GM12878 (cell line): Measurements from ENCODE around the gene RALBP1. TPM values are rescaled to one million over a fixed set of nuclear protein-coding genes. Genes with fewer than 3 reads are reported as not detected.

ENCODE experiments used
- ATAC-seq: fragments of 200-7000 bp; cut with Tn5 transposase; 3 replicates; pipeline ENCODE4 v1.9.1; 2020; ENCODE audit warnings: mild to moderate bottlenecking, moderate library complexity
- BruUV-seq: library from RNA; stranded (reverse); fragments of 400-500 nt; replicated peaks from 2 replicates; lab custom pipeline; 2021; lab: Mats Ljungman, UMichigan
- CTCF ChIA-PET: fragments of 300-600 bp; sonication (Branson Sonifier 250); formaldehyde crosslinking; extraction: SDS; loops from one replicate; lab custom pipeline; 2021; ENCODE audit warnings: inconsistent platforms; lab: Yijun Ruan, JAX
- POLR2A ChIA-PET: fragments of 350-600 bp; formaldehyde crosslinking; extraction: SDS; loops from one replicate; lab custom pipeline; 2021; ENCODE audit warnings: inconsistent platforms; lab: Charles Lee
- RAD21 ChIA-PET: fragments of 300-600 bp; sonication (Branson Sonifier 250); formaldehyde crosslinking; loops from one replicate; lab custom pipeline; 2023; ENCODE audit warnings: antibody characterized with exemption; ENCODE audit not compliant: unreplicated experiment; lab: Charles Lee
- SMC1A ChIA-PET: fragments of 300-600 bp; sonication (Branson Sonifier 250); formaldehyde crosslinking; loops from one replicate; lab custom pipeline; 2023; ENCODE audit not compliant: unreplicated experiment, uncharacterized antibody; lab: Charles Lee
- DNase-seq: peaks from one replicate; pipeline ENCODE4 v3.0.0-alpha.2; 2011; ENCODE audit warnings: low read depth, low spot score
- FAIRE-seq: peaks from 3 replicates; lab custom pipeline; 2011; peaks lifted over from hg19 to GRCh38; lab: Jason Lieb, UNC
- H2AFZ ChIP-seq: 2 replicates; pipeline ENCODE4 v1.6.0; 2011; ENCODE audit warnings: low read depth, low read length, control low read depth; ENCODE audit not compliant: control insufficient read depth
- H3K27ac ChIP-seq: 2 replicates; pipeline ENCODE4 v1.5.1; 2011; ENCODE audit warnings: control low read depth; ENCODE audit not compliant: control insufficient read depth, insufficient read depth
- H3K27me3 ChIP-seq, 2 experiments: replicated peaks in 1 of 2; 2 replicates each; pipeline versions ENCODE4 v1.6.0 to v1.6.1; 2011; ENCODE audit warnings: low read length in 1 of 2; ENCODE audit not compliant: control insufficient read depth in 2 of 2, insufficient read depth in 2 of 2
- H3K36me3 ChIP-seq, 2 experiments: 2 replicates each; pipeline ENCODE4 v1.5.1; 2011; ENCODE audit warnings: low read length in 1 of 2; ENCODE audit not compliant: control insufficient read depth in 2 of 2, insufficient read depth in 2 of 2
- H3K4me1 ChIP-seq: 2 replicates; pipeline ENCODE4 v1.6.1; 2011; ENCODE audit warnings: mild to moderate bottlenecking, low read length, moderate library complexity, mixed read lengths; ENCODE audit not compliant: control insufficient read depth, insufficient read depth
- H3K4me2 ChIP-seq: 2 replicates; pipeline ENCODE4 v1.6.0; 2011; ENCODE audit warnings: control low read depth; ENCODE audit not compliant: control insufficient read depth, insufficient read depth
- H3K4me3 ChIP-seq: fragments of 200-600 bp; sonication (generic); 2 replicates; pipeline ENCODE4 v1.5.1; 2016
- H3K79me2 ChIP-seq: 2 replicates; pipeline ENCODE4 v1.6.0; 2011; ENCODE audit warnings: low read length; ENCODE audit not compliant: control insufficient read depth, insufficient read depth
- H3K9ac ChIP-seq: 2 replicates; pipeline ENCODE4 v1.8.0; 2011; ENCODE audit warnings: low read length, control low read depth, mixed read lengths; ENCODE audit not compliant: control insufficient read depth, insufficient read depth
- H3K9me3 ChIP-seq: replicated peaks from 3 replicates; pipeline ENCODE4 v1.5.1; 2011; ENCODE audit warnings: mild to moderate bottlenecking, low read length; ENCODE audit not compliant: control insufficient read depth, insufficient read depth
- H4K20me1 ChIP-seq: 2 replicates; pipeline ENCODE4 v1.6.0; 2011; ENCODE audit not compliant: control insufficient read depth, insufficient read depth
- ASH2L ChIP-seq: fragments of 300-600, 200-600 bp; sonication (generic); IDR thresholded peaks from 2 replicates; pipeline ENCODE4 v1.6.1; 2017; ENCODE audit warnings: low read depth, mild to moderate bottlenecking, borderline replicate concordance
- GABPA ChIP-seq: IDR thresholded peaks from 2 replicates; pipeline ENCODE4 v1.6.1; 2014; ENCODE audit warnings: antibody characterized with exemption, low read depth, mild to moderate bottlenecking, inconsistent platforms
- JUNB ChIP-seq: IDR thresholded peaks from 2 replicates; pipeline ENCODE4 v1.6.1; 2016; ENCODE audit warnings: antibody characterized with exemption, mild to moderate bottlenecking
- MTA3 ChIP-seq: IDR thresholded peaks from 2 replicates; pipeline ENCODE4 v1.6.1; 2012; ENCODE audit warnings: low read length, inconsistent platforms, borderline replicate concordance
- NBN ChIP-seq: fragments of 450-650 bp; IDR thresholded peaks from 2 replicates; pipeline ENCODE4 v1.6.1; 2016
- POU2F2 ChIP-seq: IDR thresholded peaks from 3 replicates; pipeline ENCODE4 v1.6.1; 2011; ENCODE audit warnings: low read depth, mild to moderate bottlenecking, low read length, borderline replicate concordance
- RUNX3 ChIP-seq: IDR thresholded peaks from 2 replicates; pipeline ENCODE4 v1.6.1; 2012; ENCODE audit warnings: low read length, inconsistent platforms
- SIX5 ChIP-seq: IDR thresholded peaks from 2 replicates; pipeline ENCODE4 v1.6.1; 2011; ENCODE audit warnings: mild to moderate bottlenecking, low read depth, low read length, moderate library complexity; ENCODE audit not compliant: severe bottlenecking
- SMC3 ChIP-seq: IDR thresholded peaks from 2 replicates; pipeline ENCODE4 v1.6.1; 2011; ENCODE audit warnings: low read length, improper control_type of control experiment, borderline replicate concordance
- ZBED1 ChIP-seq: IDR thresholded peaks from 2 replicates; pipeline ENCODE4 v1.6.1; 2016; ENCODE audit warnings: borderline replicate concordance
- WGBS: methylation state at CpG from one replicate; pipeline ENCODE4 v1.1.6; 2016; ENCODE audit warnings: low lambda C conversion rate; ENCODE audit not compliant: insufficient replicate concordance, insufficient coverage; ENCODE audit errors: missing lambda C conversion rate; 5-methylcytosine and 5-hydroxymethylcytosine counted together
- in situ Hi-C: fragments of 300-500 bp; cut with MboI; formaldehyde crosslinking; loops from 9 replicates; pipeline ENCODE4 v1.14.3; 2018; ENCODE audit warnings: mixed read lengths
- intact Hi-C: fragments of 100-400 bp; cut with micrococcal nuclease; formaldehyde crosslinking; loops from one replicate; pipeline ENCODE4 v1.14.2; 2022; ENCODE audit not compliant: unreplicated experiment
- polyA plus RNA-seq, 11 experiments: library from polyadenylated mRNA; depleted of rRNA in 4 of 11; unstranded in 6 of 11; stranded (reverse) in 5 of 11; fragments of >200 nt; fragmentation: Nextera tagmentation in 4 of 11; fragmentation: Illumina TruSeq in 1 of 11; extraction: Ambion mirVana in 4 of 11; extraction: Trizol in 1 of 11; gene quantifications; 1 replicate in 1 of 11; 2 replicates in 10 of 11; pipeline versions ENCODE4 v1.2.1 to v1.2.3, GENCODE V29; 2011 to 2016; ENCODE audit warnings: inconsistent platforms in 2 of 11, missing spikeins in 2 of 11, low read depth in 1 of 11
- total RNA-seq, 4 experiments: library from RNA; depleted of rRNA in 3 of 4; stranded (reverse); fragments of >200 nt in 3 of 4; fragmentation: Illumina TruSeq in 1 of 4; extraction: Trizol in 1 of 4; gene quantifications; 2 replicates each; pipeline versions ENCODE4 v1.2.1 to v1.2.3, GENCODE V29; 2013 to 2021

RALBP1 gene
- total and polyA plus RNA-seq, 10 of the 15 experiments (the other 5 are each of a cell fraction or from before 2014, with no cell fraction given) = 11.2 to 46.9 (median 41.8) TPM

- H2AFZ ChIP-seq = no peak overlapping the region
- no peak overlapping the region for H3K4me3 ChIP-seq
- ChIA-PET RAD21 (no interaction called here), CTCF (interaction anchor here (0.7 to 3.5 kb wide), 3 partner anchors 8 to 68 kb away, joined by 3 to 31 read pairs (median 3); no protein-coding TSS in a partner anchor), SMC1A (interaction anchor here (1.1 to 2.5 kb wide), 2 partner anchors 9 to 65 kb away, joined by 5 read pairs; no protein-coding TSS in a partner anchor), POLR2A (no interaction called here)
- H3K9ac ChIP-seq = no peak overlapping the region
- no peak for DNase-seq
- in situ Hi-C loops (no loop called here), intact Hi-C loops (no loop called here)
- H3K4me1 ChIP-seq = no peaks in the 10 kb centered on the region
- H4K20me1 ChIP-seq = no peaks in the 10 kb centered on the region
- H3K27ac ChIP-seq = no peak overlapping the region
- TF ChIP-seq RUNX3 (no peak), GABPA (no peak), JUNB (no peak), SMC3 (no peak), POU2F2 (no peak), MTA3 (no peak), ZBED1 (no peak), ASH2L (no peak), SIX5 (no peak), NBN (no peak)
- peaks cover 1% of the 10 kb centered on the region; the same call in 2 of the 3 replicates for H3K9me3 ChIP-seq
- no TSS peak for BruUV-seq
- H3K27me3 ChIP-seq = no peaks in the 10 kb centered on the region
- WGBS = 85% methylated on average over 2 of the region's 2 CpGs
- no peak for ATAC-seq
- no peak for FAIRE-seq
- H3K79me2 ChIP-seq = peaks cover 16% of the 10 kb centered on the region
- no peaks in the 10 kb centered on the region; a peak in 1 of 4 replicates for H3K36me3 ChIP-seq
- H3K4me2 ChIP-seq = no peak overlapping the region
Measured at GRCh38 chr18:9508446-9509025, 33.2 kb downstream of the RALBP1 start.
